ENCODE measurements around the gene PSMB7. TPM values are rescaled to one million over a fixed set of nuclear protein-coding genes. Genes with fewer than 3 reads are reported as not detected.

Gene PSMB7
- total and polyA plus RNA-seq, 2 donors from 2014 or later = 105 to 250 TPM

- no peaks in the 10 kb centered on the region for H3K9me3 ChIP-seq (ENCODE audit: control insufficient read depth in 2 of 3, insufficient read depth in 1 of 3, low read length in 3 of 3)
- intact Hi-C loops (cut with DNase I) = no loop called here
- H3K27ac ChIP-seq (ENCODE audit: low read depth in 2 of 2, low read length in 2 of 2) = no peak overlapping the region
- FAIRE-seq (no peak), DNase-seq (peak in 2 of 5 donors; percentile 30 to 55)
- no peaks in the 10 kb centered on the region for H3K27me3 ChIP-seq (ENCODE audit: control insufficient read depth, insufficient read depth, low read length)
- H3K36me3 ChIP-seq (ENCODE audit: control insufficient read depth in 2 of 3, insufficient read depth in 3 of 3, low read length in 3 of 3) = peaks cover 5 to 48% (median 32%) of the 10 kb centered on the region in 3 donors
- H3K9ac ChIP-seq (ENCODE audit: low read length in 3 of 3) = no peak overlapping the region
- H3K4me3 ChIP-seq (ENCODE audit: low read length in 3 of 3) = no peak overlapping the region
- H3K4me1 ChIP-seq (ENCODE audit: control insufficient read depth in 2 of 3, insufficient read depth in 2 of 3, low read depth in 1 of 3, low read length in 3 of 3) = no peaks in the 10 kb centered on the region
- no peak for TF ChIP-seq CTCF (IDR thresholded peaks at IDR 0.05; ENCODE audit: borderline replicate concordance, extremely low read depth, insufficient read depth)
Observed at GRCh38 chr9:124349675-124350493, 65.4 kb downstream of the PSMB7 start.

- intact Hi-C loops (cut with DNase I) = no loop called here
- Histone ChIP-seq H3K9ac (ENCODE audit: low read length in 3 of 3) (no peak overlapping the region), H3K27ac (ENCODE audit: low read depth in 2 of 2, low read length in 2 of 2) (no peak overlapping the region), H3K4me3 (ENCODE audit: low read length in 3 of 3) (no peak overlapping the region), H3K9me3 (ENCODE audit: control insufficient read depth in 2 of 3, insufficient read depth in 1 of 3, low read length in 3 of 3) (no peaks in the 10 kb centered on the region), H3K36me3 (ENCODE audit: control insufficient read depth in 2 of 3, insufficient read depth in 3 of 3, low read length in 3 of 3) (peaks cover 5 to 48% (median 32%) of the 10 kb centered on the region in 3 donors), H3K27me3 (ENCODE audit: control insufficient read depth, insufficient read depth, low read length) (no peaks in the 10 kb centered on the region), H3K4me1 (ENCODE audit: control insufficient read depth in 2 of 3, insufficient read depth in 2 of 3, low read depth in 1 of 3, low read length in 3 of 3) (no peaks in the 10 kb centered on the region)
- no peak for FAIRE-seq
- no peak for TF ChIP-seq CTCF (IDR thresholded peaks at IDR 0.05; ENCODE audit: borderline replicate concordance, extremely low read depth, insufficient read depth)
- peak in 1 of 5 donors; percentile 13 for DNase-seq
Observed at GRCh38 chr9:124349267-124349666, 66.0 kb downstream of the PSMB7 start.

- no peak for TF ChIP-seq CTCF (IDR thresholded peaks at IDR 0.05; ENCODE audit: borderline replicate concordance, extremely low read depth, insufficient read depth)
- Histone ChIP-seq H3K9me3 (ENCODE audit: control insufficient read depth in 2 of 3, insufficient read depth in 1 of 3, low read length in 3 of 3) (no peaks in the 10 kb centered on the region), H3K9ac (ENCODE audit: low read length in 3 of 3) (no peak overlapping the region), H3K27me3 (ENCODE audit: control insufficient read depth, insufficient read depth, low read length) (no peaks in the 10 kb centered on the region), H3K27ac (ENCODE audit: low read depth in 2 of 2, low read length in 2 of 2) (no peak overlapping the region), H3K4me1 (ENCODE audit: control insufficient read depth in 2 of 3, insufficient read depth in 2 of 3, low read depth in 1 of 3, low read length in 3 of 3) (no peaks in the 10 kb centered on the region), H3K36me3 (ENCODE audit: control insufficient read depth in 2 of 3, insufficient read depth in 3 of 3, low read length in 3 of 3) (peaks cover 5 to 44% (median 30%) of the 10 kb centered on the region in 3 donors), H3K4me3 (ENCODE audit: low read length in 3 of 3) (no peak overlapping the region)
- intact Hi-C loops (cut with DNase I) = no loop called here
- DNase-seq (peak in 2 of 5 donors; percentile 24 to 56), FAIRE-seq (no peak)
Observed at GRCh38 chr9:124348831-124349230, 66.4 kb downstream of the PSMB7 start.

All from kidney (tissue), 14 donors.